Coronary artery (tissue), 2 donors: ENCODE results near the gene PTMS.

Source experiments
- DNase-seq: peaks from one replicate; pipeline ENCODE4 v3.0.0-alpha.2; 2017; ENCODE audit warnings: low spot score
- H3K27ac ChIP-seq, 2 donors: fragments of 200-600 bp; sonication (generic); one replicate each; pipeline ENCODE4 v1.5.1; 2016 to 2019
- H3K4me3 ChIP-seq: fragments of 200-600 bp; sonication (generic); 2 replicates; pipeline ENCODE4 v1.5.1; 2016; ENCODE audit warnings: mild to moderate bottlenecking, moderate library complexity
- TF ChIP-seq, protein P1 (sequence below): fragments of 200-600 bp; sonication (generic); IDR thresholded peaks from one replicate; pipeline ENCODE4 v1.5.1; 2019; ENCODE audit warnings: antibody characterized with exemption

PTMS gene, protein sequence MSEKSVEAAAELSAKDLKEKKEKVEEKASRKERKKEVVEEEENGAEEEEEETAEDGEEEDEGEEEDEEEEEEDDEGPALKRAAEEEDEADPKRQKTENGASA

DNA sequence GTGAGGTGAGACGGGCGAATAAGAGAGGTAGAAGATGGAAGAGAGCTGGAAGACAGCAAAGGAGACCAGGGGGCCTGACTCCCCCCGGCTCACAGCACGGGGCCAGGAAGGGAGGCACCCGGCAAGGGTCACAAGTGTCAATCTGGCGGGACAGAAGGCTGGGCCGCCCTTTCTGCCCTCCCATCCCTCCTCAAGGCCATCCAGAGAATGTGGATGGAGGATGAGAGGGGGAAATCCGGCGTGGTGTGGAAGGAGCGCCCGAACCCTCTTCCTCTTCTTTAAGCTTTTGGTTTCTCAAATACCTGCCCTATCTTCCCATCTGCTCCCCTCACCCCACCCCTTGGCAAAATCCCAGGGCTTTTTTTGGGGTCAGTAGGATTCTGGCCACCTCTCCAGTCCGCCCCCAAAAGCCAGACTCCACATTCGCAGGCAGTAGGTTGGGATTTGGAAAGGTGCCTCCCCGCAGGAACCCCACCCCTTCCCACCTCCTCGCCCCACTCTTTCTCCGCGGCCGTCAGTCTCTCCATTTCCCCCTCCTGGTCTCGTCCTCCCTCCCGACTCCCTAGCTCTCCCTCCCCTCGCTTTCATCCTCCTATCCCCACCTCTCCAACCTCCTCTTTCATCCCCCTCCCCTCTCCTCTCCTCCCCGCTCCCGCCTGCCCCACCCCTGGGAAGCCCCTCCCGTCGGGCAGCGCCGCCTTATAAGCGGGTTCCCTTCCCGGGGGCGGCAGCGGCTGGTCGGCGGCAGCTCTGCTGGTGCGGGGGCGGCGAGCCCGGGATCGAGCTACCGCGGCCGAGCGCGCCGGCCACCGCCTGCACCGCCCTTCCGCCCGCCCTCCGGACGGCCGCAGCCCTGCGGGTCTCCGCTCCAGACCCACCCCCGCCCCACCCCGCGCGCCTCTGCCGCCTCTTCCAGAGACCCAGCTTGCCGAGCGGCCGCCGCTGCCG is at the start of gene PTMS:
TSS of gene PTMS (plus strand) at position 730 of the 948 bp plus-strand sequence. CDS start 343 bp downstream, outside the sequence.
- TF ChIP-seq, protein P1, sequence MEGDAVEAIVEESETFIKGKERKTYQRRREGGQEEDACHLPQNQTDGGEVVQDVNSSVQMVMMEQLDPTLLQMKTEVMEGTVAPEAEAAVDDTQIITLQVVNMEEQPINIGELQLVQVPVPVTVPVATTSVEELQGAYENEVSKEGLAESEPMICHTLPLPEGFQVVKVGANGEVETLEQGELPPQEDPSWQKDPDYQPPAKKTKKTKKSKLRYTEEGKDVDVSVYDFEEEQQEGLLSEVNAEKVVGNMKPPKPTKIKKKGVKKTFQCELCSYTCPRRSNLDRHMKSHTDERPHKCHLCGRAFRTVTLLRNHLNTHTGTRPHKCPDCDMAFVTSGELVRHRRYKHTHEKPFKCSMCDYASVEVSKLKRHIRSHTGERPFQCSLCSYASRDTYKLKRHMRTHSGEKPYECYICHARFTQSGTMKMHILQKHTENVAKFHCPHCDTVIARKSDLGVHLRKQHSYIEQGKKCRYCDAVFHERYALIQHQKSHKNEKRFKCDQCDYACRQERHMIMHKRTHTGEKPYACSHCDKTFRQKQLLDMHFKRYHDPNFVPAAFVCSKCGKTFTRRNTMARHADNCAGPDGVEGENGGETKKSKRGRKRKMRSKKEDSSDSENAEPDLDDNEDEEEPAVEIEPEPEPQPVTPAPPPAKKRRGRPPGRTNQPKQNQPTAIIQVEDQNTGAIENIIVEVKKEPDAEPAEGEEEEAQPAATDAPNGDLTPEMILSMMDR, result no peak

DNA sequence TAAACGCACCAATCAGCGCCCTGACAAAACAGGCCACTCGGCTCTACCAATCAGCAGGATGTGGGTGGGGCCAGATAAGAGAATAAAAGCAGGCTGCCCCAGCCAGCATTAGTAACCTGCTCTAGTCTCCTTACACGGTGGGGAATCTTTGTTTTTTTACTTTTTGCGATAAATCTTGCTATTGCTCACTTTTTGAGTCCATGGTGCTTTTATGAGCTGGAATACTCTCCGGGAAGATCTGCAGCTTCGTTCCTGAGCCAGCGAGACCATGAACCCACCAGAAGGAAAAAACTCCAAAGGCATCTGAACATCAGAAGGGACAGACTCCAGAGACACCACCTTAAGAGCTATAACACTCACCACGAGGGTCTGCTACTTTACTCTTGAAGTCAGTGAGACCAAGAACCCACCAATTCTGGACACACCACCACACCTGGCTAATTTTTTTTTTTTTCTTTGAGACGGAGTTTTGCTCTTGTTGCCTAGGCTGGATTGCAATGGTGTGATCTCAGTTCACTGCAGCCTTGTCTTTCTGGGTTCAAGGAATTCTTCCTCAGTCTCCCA is 49.2 kb upstream of the PTMS start:
- TF ChIP-seq, protein P1, result no peak
- DNase-seq, result no peak
- H3K27ac ChIP-seq, result no peak overlapping the region
- H3K4me3 ChIP-seq, result no peak overlapping the region

More for the DNA sequence above, at the start of gene PTMS:
- peak; percentile 94 for DNase-seq
- Histone ChIP-seq H3K27ac (peak within 1 kb of the TSS; percentile 82 to 100), H3K4me3 (peak within 1 kb of the TSS; percentile 96)

DNA sequence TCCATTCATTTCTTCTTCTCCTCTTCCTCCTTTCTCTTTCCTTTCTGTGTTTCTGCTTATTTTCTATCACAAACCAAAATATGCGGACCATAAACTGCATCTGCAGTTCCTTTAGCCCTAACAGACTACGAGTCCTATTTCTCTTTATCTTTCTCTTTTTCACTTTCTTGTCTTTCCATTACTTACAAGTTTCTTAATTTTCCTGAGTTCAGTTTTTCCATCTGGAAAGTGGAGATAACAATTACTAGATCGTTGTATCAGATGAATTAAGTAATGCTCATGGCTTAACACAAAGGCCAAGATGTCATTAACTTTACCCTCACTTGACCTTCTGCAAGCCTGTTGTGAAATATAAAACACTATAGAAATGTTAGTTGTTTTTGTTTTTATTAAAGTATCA is 43.3 kb upstream of the PTMS start:
- Histone ChIP-seq H3K27ac (no peak overlapping the region), H3K4me3 (no peak overlapping the region)
- no peak for DNase-seq
- TF ChIP-seq, protein P1, result no peak

DNA sequence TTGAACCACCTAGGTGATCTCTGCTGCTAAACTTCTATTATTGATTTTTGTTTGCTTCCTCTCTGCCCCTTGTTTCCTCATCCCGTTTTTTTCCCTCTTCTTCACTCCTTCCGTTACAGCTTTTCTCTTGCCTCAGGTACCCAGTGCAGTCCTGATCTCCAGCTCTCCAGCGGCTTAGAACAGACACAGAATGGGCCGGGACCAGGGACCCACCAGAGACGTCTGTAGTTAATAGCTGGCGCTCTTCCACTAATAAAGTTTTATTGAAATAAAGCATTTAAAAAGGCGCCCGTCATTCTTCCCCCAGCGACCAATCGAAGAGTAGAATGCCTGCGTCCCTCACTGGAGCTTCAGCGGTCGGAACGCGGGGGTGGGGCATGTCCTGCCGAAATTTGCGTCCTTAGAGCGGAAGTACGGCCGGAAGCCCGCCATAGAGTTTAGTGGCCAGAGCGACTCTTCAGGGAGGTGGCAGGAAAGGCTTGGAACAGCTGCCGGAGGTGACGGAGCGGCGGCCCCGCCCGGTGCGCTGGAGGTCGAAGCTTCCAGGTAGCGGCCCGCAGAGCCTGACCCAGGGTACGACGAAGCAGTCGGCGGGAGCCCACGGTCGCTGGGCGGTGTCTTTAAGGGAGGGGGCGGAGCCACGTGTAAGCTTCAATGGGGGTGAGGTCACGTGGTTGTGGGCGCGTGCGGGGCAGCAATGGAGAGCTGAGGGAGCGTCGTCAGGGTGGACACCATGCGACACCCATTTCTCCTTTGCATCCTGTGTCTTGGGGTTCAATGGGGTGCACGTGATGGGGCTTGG is 42.4 kb upstream of the PTMS start, which contains the start of gene COPS7A:
TSS of gene COPS7A (plus strand) at position 440 of the 802 bp plus-strand sequence. CDS start 611 bp downstream, outside the sequence.
- Histone ChIP-seq H3K4me3 (peak within 1 kb of the TSS; percentile 84), H3K27ac (peak within 1 kb of the TSS; percentile 46 to 90)
- peak; percentile 99 for DNase-seq
- TF ChIP-seq, protein P1, result no peak

DNA sequence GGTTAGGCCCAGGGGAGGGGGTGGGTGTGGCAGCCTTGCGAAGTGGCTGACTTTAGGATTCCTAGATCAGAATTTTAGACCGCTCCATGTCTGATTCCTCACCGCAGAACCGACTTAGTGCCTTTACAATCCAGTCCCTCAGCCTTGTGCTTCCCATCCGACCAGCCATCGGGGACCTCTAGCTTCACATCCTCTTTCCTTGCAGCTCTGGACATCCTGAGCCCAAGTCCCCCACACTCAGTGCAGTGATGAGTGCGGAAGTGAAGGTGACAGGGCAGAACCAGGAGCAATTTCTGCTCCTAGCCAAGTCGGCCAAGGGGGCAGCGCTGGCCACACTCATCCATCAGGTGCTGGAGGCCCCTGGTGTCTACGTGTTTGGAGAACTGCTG is 41.8 kb upstream of the PTMS start:
- peak overlapping the region; percentile 46 to 90 for H3K27ac ChIP-seq
- TF ChIP-seq, protein P1, result no peak
- peak overlapping the region; percentile 84 for H3K4me3 ChIP-seq
- DNase-seq, result no peak

DNA sequence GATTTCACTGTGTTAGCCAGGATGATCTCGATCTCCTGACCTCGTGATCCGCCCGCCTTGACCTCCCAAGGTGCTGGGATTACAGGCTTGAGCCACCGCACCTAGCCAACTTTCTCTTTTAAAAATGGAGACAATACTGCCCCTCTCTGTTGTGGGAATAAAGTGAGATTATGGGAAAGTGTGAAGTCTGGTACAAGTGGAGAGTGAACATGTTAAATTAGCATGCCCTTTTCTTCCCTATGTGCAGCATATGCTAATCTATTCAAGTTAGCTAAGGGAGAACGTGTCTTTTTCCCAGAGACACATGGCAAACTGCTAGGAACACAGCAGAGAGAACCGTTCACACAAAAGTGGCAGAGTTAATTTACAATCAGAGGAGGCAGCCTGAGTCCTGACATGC is 40.8 kb upstream of the PTMS start:
- TF ChIP-seq, protein P1, result no peak
- no peak overlapping the region for H3K27ac ChIP-seq
- H3K4me3 ChIP-seq, result no peak overlapping the region
- DNase-seq, result no peak
